Transverse colon (tissue), 4 donors: ENCODE measurements around the gene S1PR4. TPM values are rescaled to one million over a fixed set of nuclear protein-coding genes. Genes with fewer than 3 reads are reported as not detected.

ENCODE experiments used
- DNase-seq: peaks from one replicate; pipeline ENCODE4 v3.0.0-alpha.2; 2019
- H3K27ac ChIP-seq, 4 donors: fragments of 200-600 bp; sonication (generic); 2 replicates each; pipeline ENCODE4 v1.5.1; 2016 to 2018; ENCODE audit warnings: inconsistent platforms in 4 of 4
- H3K27me3 ChIP-seq: fragments of 200-600 bp; sonication (generic); 2 replicates; pipeline ENCODE4 v1.5.1; 2017; ENCODE audit warnings: inconsistent platforms
- H3K36me3 ChIP-seq, 4 donors: fragments of 200-600 bp; sonication (generic); 2 replicates each; pipeline ENCODE4 v1.5.1; 2017 to 2019; ENCODE audit warnings: inconsistent platforms in 4 of 4
- H3K4me1 ChIP-seq, 4 donors: fragments of 200-600 bp; sonication (generic); 2 replicates each; pipeline ENCODE4 v1.5.1; 2017 to 2020; ENCODE audit warnings: inconsistent platforms in 4 of 4
- H3K4me3 ChIP-seq, 4 donors: fragments of 200-600 bp; sonication (generic); 1 replicate in 1 of 4; 2 replicates in 3 of 4; pipeline versions ENCODE4 v1.5.1 to v1.6.1; 2017 to 2019; ENCODE audit warnings: inconsistent platforms in 4 of 4
- H3K9me3 ChIP-seq, 2 donors: fragments of 200-600 bp; sonication (generic); 2 replicates each; pipeline ENCODE4 v1.5.1; 2017 to 2019; ENCODE audit warnings: inconsistent platforms in 2 of 2
- CTCF ChIP-seq, 5 experiments: fragments of 200-600 bp in 3 of 5; fragments of 450-650 bp in 2 of 5; sonication (generic) in 3 of 5; IDR thresholded peaks; 1 replicate in 2 of 5; 2 replicates in 3 of 5; pipeline ENCODE4 v1.5.1; 2016 to 2017; ENCODE audit warnings: antibody characterized with exemption in 5 of 5, inconsistent platforms in 3 of 5, mild to moderate bottlenecking in 2 of 5, moderate library complexity in 1 of 5
- EP300 ChIP-seq: sonication (generic); formaldehyde crosslinking; IDR thresholded peaks from one replicate; pipeline ENCODE4 v1.6.1; 2017; ENCODE audit warnings: antibody characterized with exemption, low read depth
- POLR2A ChIP-seq: fragments of 450-650 bp; IDR thresholded peaks from one replicate; pipeline ENCODE4 v1.6.1; 2016; ENCODE audit warnings: antibody characterized with exemption, mild to moderate bottlenecking, moderate library complexity
- POLR2AphosphoS5 ChIP-seq, 3 donors: sonication (generic); formaldehyde crosslinking; IDR thresholded peaks; one replicate each; pipeline ENCODE4 v1.6.1; 2016; ENCODE audit warnings: antibody characterized with exemption in 3 of 3
- WGBS, 2 donors: methylation state at CpG; one replicate each; pipeline ENCODE4 v1.1.5; 2018; ENCODE audit warnings: low coverage in 1 of 2; 5-methylcytosine and 5-hydroxymethylcytosine counted together
- in situ Hi-C, 4 donors: fragments of 200-750 bp; cut with MboI; loops; one replicate each; pipeline versions ENCODE4 v1.15.0 to v1.15.1; 2017; ENCODE audit warnings: low sequenced_read_pairs in 3 of 4, low pct_ligation_motif_present in 1 of 4, low pct_unique_long_range_greater_than_20kb in 1 of 4
- intact Hi-C: fragments of 100-400 bp; cut with DNase I; formaldehyde crosslinking; loops from one replicate; pipeline ENCODE4 v1.15.1; 2023; ENCODE audit warnings: low total_unique reads
- total RNA-seq, 4 donors: library from RNA; depleted of rRNA; stranded (reverse); fragments of >200 nt; gene quantifications; one replicate each; pipeline ENCODE4 v1.1.0, GENCODE V29; 2016

The S1PR4 gene
- total RNA-seq, 4 donors from 2014 or later = 0.68 to 14.6 (median 6.0) TPM; not detected in 1

GRCh38 chr19:3196933-3197205 lies 18.3 kb downstream of the S1PR4 start:
- WGBS, 2 donors = 90% methylated on average over 14 of the region's 14 CpGs; no CpG with 5 or more reads in 1 of the 2 donors
- Histone ChIP-seq H3K27me3 (no peaks in the 10 kb centered on the region), H3K36me3 (peaks cover 0 to 5% (median 0%) of the 10 kb centered on the region in 4 donors), H3K4me1 (no peaks in the 10 kb centered on the region), H3K27ac (no peak overlapping the region), H3K4me3 (no peak overlapping the region), H3K9me3 (no peaks in the 10 kb centered on the region)
- intact Hi-C loops (no loop called here), in situ Hi-C loops (no loop called here)
- DNase-seq = no peak
- TF ChIP-seq POLR2A = no peak
- no peak for TF ChIP-seq CTCF (IDR thresholded peaks at IDR 0.05)
- TF ChIP-seq EP300 = no peak
- TF ChIP-seq POLR2AphosphoS5 (IDR thresholded peaks at IDR 0.05) = no peak

- DNase-seq = no peak
- Histone ChIP-seq H3K4me3 (no peak overlapping the region), H3K4me1 (no peaks in the 10 kb centered on the region), H3K9me3 (no peaks in the 10 kb centered on the region), H3K27ac (no peak overlapping the region), H3K27me3 (no peaks in the 10 kb centered on the region), H3K36me3 (peaks cover 0 to 5% (median 2%) of the 10 kb centered on the region in 4 donors)
- TF ChIP-seq POLR2A = no peak
- no peak for TF ChIP-seq CTCF (IDR thresholded peaks at IDR 0.05)
- TF ChIP-seq POLR2AphosphoS5 (IDR thresholded peaks at IDR 0.05) = no peak
- TF ChIP-seq EP300 = no peak
- WGBS, 2 donors = 93 to 100% methylated on average over 2 to 40 of the region's 43 CpGs
- intact Hi-C loops (no loop called here), in situ Hi-C loops (no loop called here)
Observed at GRCh38 chr19:3198901-3199700, 20.5 kb downstream of the S1PR4 start.

DNA sequence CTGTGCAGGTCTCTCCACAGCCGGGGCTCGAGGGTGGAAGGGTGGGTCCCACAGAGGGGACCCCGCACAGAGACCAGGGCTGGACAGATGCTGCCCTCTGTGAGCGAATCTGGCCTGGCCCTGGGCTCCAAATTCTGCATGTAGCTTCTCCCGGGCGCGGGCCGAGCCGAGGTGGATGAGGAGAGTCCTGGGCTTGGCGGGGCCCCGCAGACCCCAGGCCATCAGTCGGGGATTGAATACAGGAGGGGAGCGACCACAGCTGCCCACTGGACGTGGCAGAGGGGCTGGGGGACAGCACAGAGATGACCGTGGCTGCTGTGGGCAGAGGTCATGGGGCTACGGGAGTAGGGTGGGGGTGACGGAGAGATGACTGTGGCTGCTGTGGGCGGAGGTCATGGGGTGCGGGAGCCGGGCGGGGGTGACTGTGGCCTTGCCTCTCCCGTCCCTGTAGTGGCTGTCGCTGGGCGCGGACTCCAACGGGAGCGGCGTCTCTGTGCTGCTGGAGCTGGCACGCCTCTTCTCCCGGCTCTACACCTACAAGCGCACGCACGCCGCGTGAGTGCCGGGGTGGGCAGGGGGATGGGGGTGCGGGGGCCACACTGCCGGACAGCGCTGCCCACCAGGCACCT lies 22.6 kb downstream of the S1PR4 start:
- peaks cover 0 to 19% (median 6%) of the 10 kb centered on the region in 4 donors for H3K36me3 ChIP-seq
- in situ Hi-C loops = no loop called here

More for the DNA sequence above, 22.6 kb downstream of the S1PR4 start:
- H3K4me3 ChIP-seq = no peak overlapping the region
- no peak for TF ChIP-seq POLR2AphosphoS5 (IDR thresholded peaks at IDR 0.05)
- no peak for TF ChIP-seq CTCF (IDR thresholded peaks at IDR 0.05)
- TF ChIP-seq EP300 = no peak
- no peak for TF ChIP-seq POLR2A
- no peaks in the 10 kb centered on the region for H3K4me1 ChIP-seq
- H3K27me3 ChIP-seq = no peaks in the 10 kb centered on the region
- intact Hi-C loops = no loop called here
- H3K9me3 ChIP-seq = no peaks in the 10 kb centered on the region
- 92% methylated on average over 39 of the region's 39 CpGs; no CpG with 5 or more reads in 1 of the 2 donors for WGBS, 2 donors
- H3K27ac ChIP-seq = no peak overlapping the region
- DNase-seq = no peak
